ENCODE results near the gene HDAC7.

GRCh38 chr12:47797441-47797840, 22.3 kb downstream of the HDAC7 start:
- TF ChIP-seq CTCF (IDR thresholded peaks at IDR 0.05): peak in 3 of 4 experiments; percentile 50 to 65 (median 55)
- TF ChIP-seq POLR2A (IDR thresholded peaks at IDR 0.05): no peak
